Neural progenitor cell (in vitro differentiated cells): Measurements from ENCODE around the gene TMEM123. TPM values are rescaled to one million over a fixed set of nuclear protein-coding genes. Genes with fewer than 3 reads are reported as not detected.

Experiments
- DNase-seq: peaks from one replicate; pipeline ENCODE4 v3.0.0-alpha.2; 2016; ENCODE audit warnings: low spot score
- H2AFZ ChIP-seq: fragments of 200-600 bp; sonication (generic); replicated peaks from 2 replicates; pipeline ENCODE4 v1.6.1; 2016; ENCODE audit warnings: antibody characterized with exemption
- H3F3A ChIP-seq: fragments of 200-600 bp; sonication (generic); 2 replicates; pipeline ENCODE4 v1.6.1; 2016; ENCODE audit warnings: antibody characterized with exemption, low read depth
- H3K27ac ChIP-seq: fragments of 200-600 bp; sonication (generic); 2 replicates; pipeline ENCODE4 v1.5.1; 2016; ENCODE audit warnings: mild to moderate bottlenecking
- H3K27me3 ChIP-seq: fragments of 200-600 bp; sonication (generic); 2 replicates; pipeline ENCODE4 v1.6.1; 2016; ENCODE audit warnings: mild to moderate bottlenecking, moderate library complexity
- H3K36me3 ChIP-seq: fragments of 200-600 bp; sonication (generic); 2 replicates; pipeline ENCODE4 v1.5.1; 2016
- H3K4me1 ChIP-seq: fragments of 200-600 bp; sonication (generic); 2 replicates; pipeline ENCODE4 v1.6.1; 2016; ENCODE audit warnings: mixed run types
- H3K4me2 ChIP-seq: fragments of 200-600 bp; sonication (generic); 2 replicates; pipeline ENCODE4 v1.6.1; 2016
- H3K4me3 ChIP-seq: fragments of 200-600 bp; sonication (generic); 2 replicates; pipeline ENCODE4 v1.5.1; 2016
- H3K79me2 ChIP-seq: fragments of 200-600 bp; sonication (generic); 2 replicates; pipeline ENCODE4 v1.6.1; 2016; ENCODE audit warnings: low read depth
- H3K9ac ChIP-seq: fragments of 200-600 bp; sonication (generic); 2 replicates; pipeline ENCODE4 v1.6.1; 2016
- H3K9me3 ChIP-seq: fragments of 200-600 bp; sonication (generic); 2 replicates; pipeline ENCODE4 v1.5.1; 2016; ENCODE audit warnings: low read depth
- H4K20me1 ChIP-seq: fragments of 200-600 bp; sonication (generic); 2 replicates; pipeline ENCODE4 v1.6.1; 2016; ENCODE audit warnings: low read depth
- H3K27ac Mint-ChIP-seq: 3 replicates; pipeline ENCODE4 v1.8.0; 2021; ENCODE audit warnings: mixed read lengths
- H3K27me3 Mint-ChIP-seq: 2 replicates; pipeline ENCODE4 v1.8.0; 2022; ENCODE audit warnings: low read depth, mild to moderate bottlenecking, inconsistent platforms, moderate library complexity, mixed read lengths; ENCODE audit not compliant: insufficient read depth
- H3K36me3 Mint-ChIP-seq: 3 replicates; pipeline ENCODE4 v1.8.0; 2021; ENCODE audit warnings: mixed read lengths
- H3K4me1 Mint-ChIP-seq: 3 replicates; pipeline ENCODE4 v1.8.0; 2021; ENCODE audit warnings: mixed read lengths
- H3K4me3 Mint-ChIP-seq: 3 replicates; pipeline ENCODE4 v1.8.0; 2021; ENCODE audit warnings: mild to moderate bottlenecking, moderate library complexity, mixed read lengths
- H3K9me3 Mint-ChIP-seq: 3 replicates; pipeline ENCODE4 v1.8.0; 2020; ENCODE audit warnings: mixed read lengths
- CTCF ChIP-seq: fragments of 200-600 bp; sonication (generic); IDR thresholded peaks from 2 replicates; pipeline ENCODE4 v1.5.1; 2017; ENCODE audit warnings: antibody characterized with exemption, mild to moderate bottlenecking
- EZH2 ChIP-seq: fragments of 200-600 bp; sonication (generic); IDR thresholded peaks from 2 replicates; pipeline ENCODE4 v1.6.1; 2017; ENCODE audit warnings: antibody characterized with exemption, mild to moderate bottlenecking, moderate library complexity
- EZH2phosphoT487 ChIP-seq: fragments of 200-600 bp; sonication (generic); IDR thresholded peaks from 2 replicates; pipeline ENCODE4 v1.6.1; 2017; ENCODE audit warnings: antibody characterized with exemption
- total RNA-seq: library from RNA; depleted of rRNA; stranded (reverse); fragments of >200 nt; gene quantifications from 2 replicates; pipeline ENCODE4 v1.2.3, GENCODE V29; 2015; ENCODE audit warnings: low replicate concordance

Gene TMEM123
- total RNA-seq, 1 donor from 2014 or later: 230 TPM

GRCh38 chr11:102458548-102458947 lies 6.0 kb upstream of the TMEM123 start:
- no peaks in the 10 kb centered on the region for H3K36me3 ChIP-seq
- H3K4me3 ChIP-seq: no peak overlapping the region
- peak overlapping the region; percentile 32 for H3K27ac ChIP-seq
- H3K9me3 ChIP-seq: no peaks in the 10 kb centered on the region
- peak overlapping the region; percentile 5 for H3K27ac Mint-ChIP-seq
- H3K79me2 ChIP-seq: no peaks in the 10 kb centered on the region
- H4K20me1 ChIP-seq: no peaks in the 10 kb centered on the region
- H3K9ac ChIP-seq: no peak overlapping the region
- H3K36me3 Mint-ChIP-seq: no peaks in the 10 kb centered on the region
- H3K27me3 Mint-ChIP-seq: peaks cover 2% of the 10 kb centered on the region
- DNase-seq: no peak
- no peak overlapping the region for H2AFZ ChIP-seq
- H3K4me3 Mint-ChIP-seq: no peak overlapping the region
- H3F3A ChIP-seq: peaks cover 33% of the 10 kb centered on the region
- no peak for TF ChIP-seq CTCF
- TF ChIP-seq EZH2phosphoT487: no peak
- no peak for TF ChIP-seq EZH2
- H3K27me3 ChIP-seq: peaks cover 5% of the 10 kb centered on the region
- H3K4me1 ChIP-seq: peaks cover 38% of the 10 kb centered on the region
- H3K4me2 ChIP-seq: peak overlapping the region; percentile 47
- peaks cover 18% of the 10 kb centered on the region for H3K4me1 Mint-ChIP-seq
- H3K9me3 Mint-ChIP-seq: no peaks in the 10 kb centered on the region

GRCh38 chr11:102457865-102458264 lies 5.3 kb upstream of the TMEM123 start:
- Mint-ChIP-seq H3K27ac (no peak overlapping the region), H3K4me1 (peaks cover 21% of the 10 kb centered on the region), H3K9me3 (no peaks in the 10 kb centered on the region), H3K4me3 (no peak overlapping the region), H3K27me3 (peaks cover 2% of the 10 kb centered on the region), H3K36me3 (no peaks in the 10 kb centered on the region)
- Histone ChIP-seq H3K9ac (no peak overlapping the region), H4K20me1 (no peaks in the 10 kb centered on the region), H3K4me1 (peaks cover 44% of the 10 kb centered on the region), H3K79me2 (no peaks in the 10 kb centered on the region), H3K4me2 (no peak overlapping the region), H3K36me3 (no peaks in the 10 kb centered on the region), H3K27ac (no peak overlapping the region), H3K9me3 (no peaks in the 10 kb centered on the region), H3K27me3 (peaks cover 5% of the 10 kb centered on the region), H3K4me3 (no peak overlapping the region), H3F3A (peaks cover 40% of the 10 kb centered on the region), H2AFZ (no peak overlapping the region)
- TF ChIP-seq CTCF (no peak), EZH2phosphoT487 (no peak), EZH2 (no peak)
- DNase-seq: no peak

GRCh38 chr11:102457056-102457677 lies 4.6 kb upstream of the TMEM123 start:
- H2AFZ ChIP-seq: no peak overlapping the region
- no peak overlapping the region for H3K4me3 Mint-ChIP-seq
- H3K27me3 ChIP-seq: peaks cover 5% of the 10 kb centered on the region

GRCh38 chr11:102456381-102456780 lies 3.8 kb upstream of the TMEM123 start:
- peaks cover 21% of the 10 kb centered on the region for H3K4me1 Mint-ChIP-seq
- no peak overlapping the region for H3K27ac Mint-ChIP-seq
- no peak for DNase-seq
- Histone ChIP-seq H3K27me3 (peaks cover 5% of the 10 kb centered on the region), H3K4me3 (no peak overlapping the region), H3F3A (peaks cover 41% of the 10 kb centered on the region), H3K36me3 (no peaks in the 10 kb centered on the region), H3K9ac (no peak overlapping the region), H3K9me3 (no peaks in the 10 kb centered on the region), H3K4me2 (no peak overlapping the region), H3K79me2 (peaks cover 11% of the 10 kb centered on the region), H2AFZ (no peak overlapping the region), H3K4me1 (peaks cover 44% of the 10 kb centered on the region), H3K27ac (no peak overlapping the region), H4K20me1 (peaks cover 2% of the 10 kb centered on the region)
- H3K36me3 Mint-ChIP-seq: no peaks in the 10 kb centered on the region
- H3K27me3 Mint-ChIP-seq: peaks cover 2% of the 10 kb centered on the region
- H3K4me3 Mint-ChIP-seq: no peak overlapping the region
- TF ChIP-seq CTCF (no peak), EZH2phosphoT487 (no peak), EZH2 (no peak)
- no peaks in the 10 kb centered on the region for H3K9me3 Mint-ChIP-seq

More at GRCh38 chr11:102457056-102457677, 4.6 kb upstream of the TMEM123 start:
- no peak overlapping the region for H3K4me2 ChIP-seq
- Mint-ChIP-seq H3K4me1 (peaks cover 21% of the 10 kb centered on the region), H3K27me3 (peaks cover 2% of the 10 kb centered on the region), H3K27ac (no peak overlapping the region), H3K9me3 (no peaks in the 10 kb centered on the region), H3K36me3 (no peaks in the 10 kb centered on the region)
- H3K79me2 ChIP-seq: peaks cover 3% of the 10 kb centered on the region
- H4K20me1 ChIP-seq: no peaks in the 10 kb centered on the region
- peaks cover 44% of the 10 kb centered on the region for H3K4me1 ChIP-seq
- TF ChIP-seq EZH2 (no peak), EZH2phosphoT487 (no peak)
- H3K9ac ChIP-seq: no peak overlapping the region
- no peak for DNase-seq
- no peaks in the 10 kb centered on the region for H3K9me3 ChIP-seq
- peaks cover 41% of the 10 kb centered on the region for H3F3A ChIP-seq
- no peaks in the 10 kb centered on the region for H3K36me3 ChIP-seq
- no peak overlapping the region for H3K27ac ChIP-seq
- H3K4me3 ChIP-seq: no peak overlapping the region
